ENCODE data around the gene PIGS.

DNA sequence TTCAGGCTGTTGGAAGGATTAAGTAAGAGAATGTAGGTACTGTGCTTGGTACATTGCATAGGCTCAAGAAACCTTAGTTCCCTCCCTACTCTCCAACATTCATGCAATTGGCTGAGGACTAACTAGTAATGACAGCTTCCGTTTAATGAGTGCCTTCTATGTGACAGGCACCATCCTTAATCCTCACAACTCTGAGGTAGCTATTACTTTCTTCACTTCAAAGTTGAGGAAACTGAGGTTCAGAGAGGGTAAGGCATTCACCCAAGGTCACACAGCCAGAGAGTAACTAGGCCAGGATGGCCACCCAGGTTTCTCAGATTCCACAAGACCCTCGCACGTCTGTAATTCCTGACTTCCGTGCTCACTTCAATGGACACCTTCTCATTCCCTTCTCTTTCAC lies 41.1 kb downstream of the PIGS start:
- TF ChIP-seq, protein P1, sequence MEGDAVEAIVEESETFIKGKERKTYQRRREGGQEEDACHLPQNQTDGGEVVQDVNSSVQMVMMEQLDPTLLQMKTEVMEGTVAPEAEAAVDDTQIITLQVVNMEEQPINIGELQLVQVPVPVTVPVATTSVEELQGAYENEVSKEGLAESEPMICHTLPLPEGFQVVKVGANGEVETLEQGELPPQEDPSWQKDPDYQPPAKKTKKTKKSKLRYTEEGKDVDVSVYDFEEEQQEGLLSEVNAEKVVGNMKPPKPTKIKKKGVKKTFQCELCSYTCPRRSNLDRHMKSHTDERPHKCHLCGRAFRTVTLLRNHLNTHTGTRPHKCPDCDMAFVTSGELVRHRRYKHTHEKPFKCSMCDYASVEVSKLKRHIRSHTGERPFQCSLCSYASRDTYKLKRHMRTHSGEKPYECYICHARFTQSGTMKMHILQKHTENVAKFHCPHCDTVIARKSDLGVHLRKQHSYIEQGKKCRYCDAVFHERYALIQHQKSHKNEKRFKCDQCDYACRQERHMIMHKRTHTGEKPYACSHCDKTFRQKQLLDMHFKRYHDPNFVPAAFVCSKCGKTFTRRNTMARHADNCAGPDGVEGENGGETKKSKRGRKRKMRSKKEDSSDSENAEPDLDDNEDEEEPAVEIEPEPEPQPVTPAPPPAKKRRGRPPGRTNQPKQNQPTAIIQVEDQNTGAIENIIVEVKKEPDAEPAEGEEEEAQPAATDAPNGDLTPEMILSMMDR (IDR thresholded peaks at IDR 0.05) = no peak
- no peak for TF ChIP-seq POLR2A (IDR thresholded peaks at IDR 0.05)
